ENCODE results near the gene NIF3L1. TPM values are rescaled to one million over a fixed set of nuclear protein-coding genes. Genes with fewer than 3 reads are reported as not detected.
"Not testable (repeated sequence)": the region's sequence is repeated elsewhere in the genome, so short reads cannot be mapped to it uniquely, and the experiment has no call there.

Gene NIF3L1
- total RNA-seq, 2 donors from 2014 or later, result 23.2 to 37.8 TPM

DNA sequence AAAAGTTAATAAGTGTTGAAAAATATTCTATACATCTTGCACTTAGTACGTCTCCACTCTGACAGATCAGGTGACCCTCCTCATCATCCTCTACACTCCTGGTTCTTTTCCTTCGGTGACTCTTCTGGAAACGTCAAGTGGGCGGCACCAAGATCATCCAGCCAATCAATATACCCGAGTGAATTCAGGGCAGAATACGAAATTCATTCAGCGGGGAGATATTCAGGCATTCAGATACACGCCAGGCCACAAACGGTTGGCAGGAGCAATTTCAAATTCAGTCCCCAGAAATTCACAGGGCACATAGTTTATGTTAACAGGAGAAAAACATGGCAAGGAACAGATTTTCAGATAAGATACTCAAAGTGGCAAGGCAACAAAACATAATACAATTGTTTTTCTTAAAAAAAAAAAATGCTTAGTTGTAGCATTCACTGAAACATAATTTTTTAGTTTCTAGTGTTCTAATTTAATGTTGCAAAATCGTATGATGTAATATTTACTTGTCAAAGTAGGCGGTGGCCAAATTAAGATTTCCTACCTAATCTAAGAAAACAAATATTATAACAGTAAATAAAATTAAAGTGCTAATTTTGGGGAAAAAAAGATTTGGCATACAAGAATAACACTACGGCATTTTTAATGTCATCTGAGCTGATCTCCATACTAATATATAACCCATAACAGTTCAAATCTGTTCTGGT is 28.9 kb upstream of the NIF3L1 start:
- Mint-ChIP-seq H3K27me3 (no peaks in the 10 kb centered on the region), H3K27ac (peak overlapping the region; percentile 71 to 96), H3K4me1 (ENCODE audit: low read depth in 2 of 2) (peaks cover 55 to 57% of the 10 kb centered on the region in 2 donors), H3K9me3 (no peaks in the 10 kb centered on the region), H3K36me3 (peaks cover 64% of the 10 kb centered on the region), H3K4me3 (peak overlapping the region; percentile 81)
- DNase-seq (ENCODE audit: low spot score), result no peak
- no peak for ATAC-seq

GRCh38 chr2:200861617-200862155 is 27.5 kb upstream of the NIF3L1 start:
- ATAC-seq (no peak), DNase-seq (ENCODE audit: low spot score) (no peak)
- Mint-ChIP-seq H3K9me3 (no peaks in the 10 kb centered on the region), H3K27ac (peak overlapping the region; percentile 94 to 96), H3K36me3 (peaks cover 60% of the 10 kb centered on the region), H3K4me1 (ENCODE audit: low read depth in 2 of 2) (peaks cover 52 to 55% of the 10 kb centered on the region in 2 donors), H3K27me3 (no peaks in the 10 kb centered on the region), H3K4me3 (peak overlapping the region; percentile 99)

GRCh38 chr2:200862532-200863000 is 26.6 kb upstream of the NIF3L1 start:
- no peaks in the 10 kb centered on the region for H3K9me3 Mint-ChIP-seq
- DNase-seq (ENCODE audit: low spot score) (peak; percentile 63), ATAC-seq (peak in 1 of 2 donors; percentile 51)
- H3K4me3 Mint-ChIP-seq, result peak overlapping the region; percentile 99
- H3K27me3 Mint-ChIP-seq, result no peaks in the 10 kb centered on the region
- peak overlapping the region; percentile 94 to 96 for H3K27ac Mint-ChIP-seq
- H3K36me3 Mint-ChIP-seq, result peaks cover 51% of the 10 kb centered on the region
- peaks cover 43 to 47% of the 10 kb centered on the region in 2 donors for H3K4me1 Mint-ChIP-seq (ENCODE audit: low read depth in 2 of 2)

DNA sequence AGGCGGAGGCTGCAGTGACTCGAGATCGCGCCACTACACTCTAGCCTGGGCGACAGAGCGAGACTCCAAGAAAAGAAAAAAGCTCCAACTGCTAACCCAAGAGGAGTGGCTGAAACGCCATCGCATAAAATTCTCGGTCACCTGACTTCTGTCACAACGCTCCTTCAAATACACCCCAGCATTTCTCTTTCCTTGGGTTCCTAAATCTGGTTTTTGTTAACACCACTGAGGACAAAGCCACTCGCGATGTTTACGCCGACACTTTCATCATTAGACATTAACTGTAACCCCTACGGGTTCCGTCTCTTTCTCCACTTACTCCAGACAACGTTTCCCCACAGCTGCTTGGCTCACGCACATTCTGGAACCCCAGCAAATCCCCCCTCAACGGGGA is 25.4 kb upstream of the NIF3L1 start:
- peaks cover 39% of the 10 kb centered on the region for H3K36me3 Mint-ChIP-seq
- ATAC-seq, result no peak
- H3K4me1 Mint-ChIP-seq (ENCODE audit: low read depth in 2 of 2), result peaks cover 35% of the 10 kb centered on the region in 2 donors
- no peaks in the 10 kb centered on the region for H3K9me3 Mint-ChIP-seq
- no peaks in the 10 kb centered on the region for H3K27me3 Mint-ChIP-seq
- no peak for DNase-seq (ENCODE audit: low spot score)
- H3K27ac Mint-ChIP-seq, result peak overlapping the region; percentile 94 to 96
- H3K4me3 Mint-ChIP-seq, result peak overlapping the region; percentile 99

GRCh38 chr2:200864176-200865034 is 24.8 kb upstream of the NIF3L1 start, which contains the start of gene CLK1:
Gene CLK1 (minus strand): TSS chr2:200864658. CDS start chr2:200861862, 2,796 bp downstream.
- H3K36me3 Mint-ChIP-seq, result peaks cover 38% of the 10 kb centered on the region
- no peaks in the 10 kb centered on the region for H3K9me3 Mint-ChIP-seq
- H3K27me3 Mint-ChIP-seq, result no peaks in the 10 kb centered on the region
- H3K27ac Mint-ChIP-seq, result peak within 1 kb of the TSS; percentile 94 to 96
- DNase-seq (ENCODE audit: low spot score) (peak; percentile 94), ATAC-seq (peak; percentile 94 to 95)
- H3K4me1 Mint-ChIP-seq (ENCODE audit: low read depth in 2 of 2), result peaks cover 33 to 38% of the 10 kb centered on the region in 2 donors
- H3K4me3 Mint-ChIP-seq, result peak within 1 kb of the TSS; percentile 99

DNA sequence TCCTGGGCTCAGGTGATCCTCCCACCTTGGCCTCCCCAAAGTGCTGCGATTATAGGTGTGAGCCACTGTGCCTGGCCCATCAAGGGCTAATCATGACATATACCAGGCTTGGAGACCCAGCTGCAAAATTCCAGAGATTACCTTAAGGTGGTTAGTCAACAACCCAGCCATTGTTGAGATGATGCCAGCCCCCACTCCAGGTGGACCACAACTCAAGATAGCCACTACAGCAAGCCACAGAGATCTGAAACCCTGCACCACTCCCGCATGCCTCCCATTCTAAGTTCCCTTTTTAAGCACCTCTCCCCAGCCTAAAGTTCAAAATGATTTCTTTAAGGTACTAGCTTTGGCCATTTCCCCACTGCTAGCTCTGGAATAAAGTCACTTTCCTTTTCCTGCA is 20.2 kb upstream of the NIF3L1 start:
- peaks cover 7 to 8% of the 10 kb centered on the region in 2 donors for H3K4me1 Mint-ChIP-seq (ENCODE audit: low read depth in 2 of 2)
- no peak overlapping the region for H3K4me3 Mint-ChIP-seq
- no peaks in the 10 kb centered on the region for H3K27me3 Mint-ChIP-seq
- ATAC-seq, result no peak
- H3K36me3 Mint-ChIP-seq, result peaks cover 1% of the 10 kb centered on the region
- no peaks in the 10 kb centered on the region for H3K9me3 Mint-ChIP-seq
- DNase-seq (ENCODE audit: low spot score), result no peak
- H3K27ac Mint-ChIP-seq, result no peak overlapping the region

DNA sequence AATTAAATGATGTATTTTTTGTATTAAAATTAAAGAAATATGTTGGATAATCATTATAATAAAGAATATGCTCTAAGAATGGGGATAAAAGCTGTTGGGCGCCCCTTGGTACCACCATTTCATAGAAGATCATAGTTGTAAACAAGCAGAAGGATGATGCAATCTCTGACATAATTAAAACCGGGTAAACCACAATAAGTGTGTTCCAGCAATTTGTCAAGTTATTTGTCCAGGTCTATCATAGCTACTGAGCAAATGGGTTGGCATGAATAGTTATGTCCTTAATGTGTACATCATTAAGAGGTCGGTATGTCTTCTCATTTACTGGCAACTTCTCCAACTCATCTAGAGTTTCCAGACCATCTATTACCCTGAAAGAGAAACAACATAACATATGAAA is 18.0 kb upstream of the NIF3L1 start:
- peaks cover 0 to 8% of the 10 kb centered on the region in 2 donors for H3K4me1 Mint-ChIP-seq (ENCODE audit: low read depth in 2 of 2)
- no peak overlapping the region for H3K4me3 Mint-ChIP-seq
- no peak overlapping the region for H3K27ac Mint-ChIP-seq
- no peaks in the 10 kb centered on the region for H3K27me3 Mint-ChIP-seq
- no peaks in the 10 kb centered on the region for H3K36me3 Mint-ChIP-seq
- no peak for ATAC-seq
- no peaks in the 10 kb centered on the region for H3K9me3 Mint-ChIP-seq
- DNase-seq (ENCODE audit: low spot score), result no peak

- H3K36me3 Mint-ChIP-seq, result peaks cover under 1% of the 10 kb centered on the region
- no peak for DNase-seq (ENCODE audit: low spot score)
Measured at GRCh38 chr2:200873560-200873959, 15.6 kb upstream of the NIF3L1 start.

GRCh38 chr2:200877443-200877842 is 11.7 kb upstream of the NIF3L1 start:
- H3K36me3 Mint-ChIP-seq, result peaks cover 5% of the 10 kb centered on the region
- H3K9me3 Mint-ChIP-seq, result no peaks in the 10 kb centered on the region
- DNase-seq (ENCODE audit: low spot score), result no peak
- ATAC-seq, result no peak
- H3K27ac Mint-ChIP-seq, result no peak overlapping the region
- H3K4me1 Mint-ChIP-seq (ENCODE audit: low read depth in 2 of 2), result peaks cover 0 to 3% of the 10 kb centered on the region in 2 donors
- H3K27me3 Mint-ChIP-seq, result no peaks in the 10 kb centered on the region
- H3K4me3 Mint-ChIP-seq, result no peak overlapping the region

More at GRCh38 chr2:200873560-200873959, 15.6 kb upstream of the NIF3L1 start:
- H3K27ac Mint-ChIP-seq, result no peak overlapping the region
- no peaks in the 10 kb centered on the region for H3K9me3 Mint-ChIP-seq
- peaks cover 0 to 7% of the 10 kb centered on the region in 2 donors for H3K4me1 Mint-ChIP-seq (ENCODE audit: low read depth in 2 of 2)
- H3K27me3 Mint-ChIP-seq, result no peaks in the 10 kb centered on the region
- H3K4me3 Mint-ChIP-seq, result no peak overlapping the region
- ATAC-seq, result no peak

GRCh38 chr2:200878289-200878880 is 10.8 kb upstream of the NIF3L1 start:
- DNase-seq (ENCODE audit: low spot score) (no peak), ATAC-seq (no peak)
- Mint-ChIP-seq H3K9me3 (no peaks in the 10 kb centered on the region), H3K4me1 (ENCODE audit: low read depth in 2 of 2) (peaks cover 0 to 3% of the 10 kb centered on the region in 2 donors), H3K27me3 (no peaks in the 10 kb centered on the region), H3K4me3 (no peak overlapping the region), H3K27ac (no peak overlapping the region), H3K36me3 (peaks cover 5% of the 10 kb centered on the region)

DNA sequence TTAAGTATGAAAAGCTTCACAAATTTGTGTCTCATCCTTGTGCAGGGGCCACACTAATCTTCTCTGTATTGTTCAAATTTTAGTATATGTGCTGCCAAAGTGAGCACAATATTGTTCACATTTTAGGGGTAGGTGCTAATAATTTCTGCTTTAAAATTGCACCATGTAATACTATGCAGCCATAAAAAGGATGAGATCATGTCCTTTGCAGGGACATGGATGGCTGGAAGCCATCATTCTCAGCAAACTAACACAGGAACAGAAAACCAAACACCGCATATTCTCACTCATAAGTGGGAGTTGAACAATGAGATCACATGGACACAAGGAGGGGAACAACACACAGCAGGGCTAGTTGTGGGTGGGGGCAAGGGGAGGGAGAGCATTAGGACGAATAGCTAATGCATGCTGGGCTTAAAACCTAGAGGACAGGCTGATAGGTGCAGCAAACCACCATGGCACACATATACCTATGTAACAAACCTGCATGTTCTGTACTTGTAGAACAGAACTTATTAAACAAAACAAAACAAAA is 7.4 kb upstream of the NIF3L1 start:
- H3K9me3 Mint-ChIP-seq; H3K36me3 Mint-ChIP-seq; DNase-seq (ENCODE audit: low spot score); H3K4me1 Mint-ChIP-seq (ENCODE audit: low read depth in 2 of 2); H3K27ac Mint-ChIP-seq; H3K27me3 Mint-ChIP-seq; H3K4me3 Mint-ChIP-seq; ATAC-seq: not testable (repeated sequence)

DNA sequence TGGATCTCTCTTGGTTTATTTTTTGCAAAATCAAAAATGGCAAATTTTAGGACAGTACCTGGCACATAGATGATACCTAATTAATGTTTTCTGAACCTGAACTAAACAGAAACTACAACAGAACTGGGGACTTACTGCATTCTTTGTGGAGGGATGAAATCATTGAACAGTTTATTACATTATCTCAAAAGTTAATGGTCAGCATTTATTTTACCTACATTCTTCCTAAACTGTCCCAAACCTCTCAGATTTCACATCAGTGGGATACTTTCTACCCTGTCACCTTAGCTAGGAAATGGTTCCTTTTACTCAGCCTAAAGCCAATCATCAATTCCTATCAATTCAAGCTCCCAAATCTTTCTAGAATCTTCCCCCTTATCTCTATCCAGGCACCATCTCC is 10.3 kb downstream of the NIF3L1 start:
- no peak for ATAC-seq
- H3K36me3 Mint-ChIP-seq, result peaks cover 39% of the 10 kb centered on the region
- peaks cover 9 to 15% of the 10 kb centered on the region in 2 donors for H3K4me1 Mint-ChIP-seq (ENCODE audit: low read depth in 2 of 2)
- no peak overlapping the region for H3K4me3 Mint-ChIP-seq
- no peaks in the 10 kb centered on the region for H3K9me3 Mint-ChIP-seq
- DNase-seq (ENCODE audit: low spot score), result no peak
- H3K27me3 Mint-ChIP-seq, result no peaks in the 10 kb centered on the region
- H3K27ac Mint-ChIP-seq, result peak overlapping the region in 1 of 2 donors; percentile 16

DNA sequence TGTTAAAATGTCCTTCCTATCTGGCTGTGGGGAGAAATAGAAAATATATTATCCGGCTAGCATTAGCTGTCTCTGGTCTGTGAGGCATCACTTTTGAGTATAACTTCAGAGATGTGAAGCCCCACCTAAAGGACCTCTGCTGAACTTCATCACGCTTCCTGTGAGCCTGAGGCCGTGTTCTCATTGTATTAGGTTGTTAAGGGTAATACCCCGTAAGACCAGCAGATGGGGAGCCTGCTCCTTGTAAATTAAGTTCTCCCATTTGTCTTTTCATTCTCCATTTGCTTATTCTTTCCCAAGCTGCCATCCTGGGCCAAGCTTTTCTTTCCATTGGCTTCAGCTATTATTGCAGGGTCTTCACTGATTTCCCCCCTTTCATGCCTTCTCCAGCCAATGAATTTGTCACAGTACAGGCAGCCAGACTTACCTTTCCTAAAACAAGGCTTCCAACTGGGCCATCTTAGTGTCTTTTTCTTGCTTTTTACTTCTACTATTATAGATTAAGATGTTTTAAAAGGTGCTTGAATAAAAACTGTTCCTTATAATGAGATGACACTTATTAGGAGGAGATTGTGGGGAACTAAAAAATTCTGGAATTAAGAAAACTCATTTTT is 12.4 kb downstream of the NIF3L1 start:
- H3K9me3 Mint-ChIP-seq, result no peaks in the 10 kb centered on the region
- H3K4me1 Mint-ChIP-seq (ENCODE audit: low read depth in 2 of 2), result peaks cover 11 to 15% of the 10 kb centered on the region in 2 donors
- no peak overlapping the region for H3K4me3 Mint-ChIP-seq
- peak overlapping the region; percentile 77 to 80 for H3K27ac Mint-ChIP-seq
- ATAC-seq (peak; percentile 95 to 98), DNase-seq (ENCODE audit: low spot score) (peak; percentile 78)
- H3K36me3 Mint-ChIP-seq, result peaks cover 30% of the 10 kb centered on the region
- no peaks in the 10 kb centered on the region for H3K27me3 Mint-ChIP-seq

Data from natural killer cell treated with Interleukin-12 subunit alpha and Interleukin-12 subunit beta and Interleukin-15 and Interleukin-18, amount 100 ng/mL, for 72 hours (primary cell).